Liver (tissue), 9 donors: ENCODE data around the gene SEMA4D. TPM values are rescaled to one million over a fixed set of nuclear protein-coding genes. Genes with fewer than 3 reads are reported as not detected.

Experiments
- DNase-seq: peaks from one replicate; pipeline ENCODE4 v3.0.0-alpha.2; 2017; ENCODE audit warnings: low spot score
- H3K27ac ChIP-seq, 2 donors: one replicate each; pipeline ENCODE4 v1.7.0; 2013; ENCODE audit warnings: inconsistent platforms in 2 of 2, low read length in 2 of 2, control low read depth in 1 of 2, low read depth in 1 of 2, mild to moderate bottlenecking in 1 of 2
- H3K27me3 ChIP-seq, 4 donors: one replicate each; pipeline versions ENCODE4 v1.6.1 to v1.7.0; 2013; ENCODE audit warnings: low read length in 3 of 4, inconsistent platforms in 1 of 4, mild to moderate bottlenecking in 1 of 4, moderate library complexity in 1 of 4; ENCODE audit not compliant: control insufficient read depth in 4 of 4, insufficient read depth in 4 of 4
- H3K36me3 ChIP-seq, 4 donors: one replicate each; pipeline versions ENCODE4 v1.6.1 to v1.7.0; 2013; ENCODE audit warnings: low read length in 3 of 4, mild to moderate bottlenecking in 3 of 4, low read depth in 1 of 4, moderate library complexity in 1 of 4; ENCODE audit not compliant: control insufficient read depth in 4 of 4, insufficient read depth in 3 of 4
- H3K4me1 ChIP-seq, 4 donors: one replicate each; pipeline versions ENCODE4 v1.6.1 to v1.7.0; 2013; ENCODE audit warnings: low read length in 3 of 4, mild to moderate bottlenecking in 3 of 4, moderate library complexity in 1 of 4; ENCODE audit not compliant: control insufficient read depth in 4 of 4, insufficient read depth in 4 of 4
- H3K4me3 ChIP-seq, 3 donors: one replicate each; pipeline versions ENCODE4 v1.6.1 to v1.7.0; 2013; ENCODE audit warnings: low read length in 3 of 3, control low read depth in 1 of 3, low read depth in 1 of 3, mild to moderate bottlenecking in 1 of 3
- H3K9ac ChIP-seq, 2 donors: one replicate each; pipeline ENCODE4 v1.7.0; 2013; ENCODE audit warnings: low read length in 2 of 2, mild to moderate bottlenecking in 2 of 2, moderate library complexity in 2 of 2, control low read depth in 1 of 2, low read depth in 1 of 2
- H3K9me3 ChIP-seq, 4 donors: one replicate each; pipeline versions ENCODE4 v1.6.1 to v1.7.0; 2013; ENCODE audit warnings: low read length in 3 of 4; ENCODE audit not compliant: control insufficient read depth in 4 of 4
- EGR1 ChIP-seq, 2 donors: IDR thresholded peaks; 2 replicates each; pipeline ENCODE4 v1.6.1; 2016 to 2018; ENCODE audit warnings: antibody characterized with exemption in 2 of 2, low read depth in 2 of 2
- GABPA ChIP-seq, 2 donors: IDR thresholded peaks in 1 of 2; conservative IDR thresholded peaks in 1 of 2; 2 replicates each; pipeline ENCODE4 v1.6.1; 2016; ENCODE audit warnings: antibody characterized with exemption in 2 of 2, mild to moderate bottlenecking in 1 of 2, moderate library complexity in 1 of 2
- HNF4A ChIP-seq, 2 donors: conservative IDR thresholded peaks; 2 replicates each; pipeline ENCODE4 v1.6.1; 2016; ENCODE audit warnings: antibody characterized with exemption in 2 of 2, mild to moderate bottlenecking in 2 of 2
- HNF4G ChIP-seq: IDR thresholded peaks from 2 replicates; pipeline ENCODE4 v1.6.1; 2016; ENCODE audit warnings: antibody characterized with exemption
- JUND ChIP-seq, 2 donors: IDR thresholded peaks; 2 replicates each; pipeline ENCODE4 v1.6.1; 2016; ENCODE audit warnings: antibody characterized with exemption in 2 of 2
- NR2F2 ChIP-seq: IDR thresholded peaks from 2 replicates; pipeline ENCODE4 v1.6.1; 2016; ENCODE audit warnings: antibody characterized with exemption
- RAD21 ChIP-seq, 2 donors: IDR thresholded peaks; 2 replicates each; pipeline ENCODE4 v1.6.1; 2016; ENCODE audit warnings: antibody characterized with exemption in 2 of 2, mild to moderate bottlenecking in 2 of 2
- RXRA ChIP-seq, 2 donors: IDR thresholded peaks; 2 replicates each; pipeline ENCODE4 v1.6.1; 2017 to 2018; ENCODE audit warnings: antibody characterized with exemption in 2 of 2, mild to moderate bottlenecking in 1 of 2
- SP1 ChIP-seq: IDR thresholded peaks from 2 replicates; pipeline ENCODE4 v1.6.1; 2018; ENCODE audit warnings: antibody characterized with exemption, mild to moderate bottlenecking
- TAF1 ChIP-seq: conservative IDR thresholded peaks from 2 replicates; pipeline ENCODE4 v1.6.1; 2016; ENCODE audit warnings: antibody characterized with exemption, mild to moderate bottlenecking
- WGBS: extraction: QIAGEN DNeasy Blood & Tissue Kit; methylation state at CpG from one replicate; pipeline ENCODE4 v1.1.7; 2013; 5-methylcytosine and 5-hydroxymethylcytosine counted together
- polyA plus RNA-seq, 2 donors: library from polyadenylated mRNA; stranded (reverse) in 1 of 2; unstranded in 1 of 2; fragments of 200-250 nt in 1 of 2; fragments of >200 nt in 1 of 2; fragmentation: Nextera tagmentation in 1 of 2; extraction: Ambion mirVana in 1 of 2; gene quantifications; one replicate each; pipeline versions ENCODE4 v1.2.1 to v1.2.3, GENCODE V29; 2013 to 2015
- total RNA-seq, 2 donors: library from RNA; depleted of rRNA; stranded (reverse); fragments of >200 nt; gene quantifications; one replicate each; pipeline ENCODE4 v1.2.3, GENCODE V29; 2014
- TF ChIP-seq, protein P1 (sequence below): fragments of 150-350 bp; IDR thresholded peaks from 2 replicates; pipeline ENCODE4 v1.5.1; 2017; ENCODE audit warnings: improper control_type of control experiment, low read depth, low read length; ENCODE audit not compliant: missing input control
- TF ChIP-seq, protein P2 (sequence below): IDR thresholded peaks from 2 replicates; pipeline ENCODE4 v1.6.1; 2016; ENCODE audit warnings: antibody characterized with exemption
- TF ChIP-seq, protein P3 (sequence below): IDR thresholded peaks from 2 replicates; pipeline ENCODE4 v1.6.1; 2016; ENCODE audit warnings: antibody characterized with exemption
- TF ChIP-seq, protein P4 (sequence below): IDR thresholded peaks from 2 replicates; pipeline ENCODE4 v1.6.1; 2016; ENCODE audit warnings: antibody characterized with exemption, mild to moderate bottlenecking
- TF ChIP-seq, protein P5 (sequence below): IDR thresholded peaks from 2 replicates; pipeline ENCODE4 v1.6.1; 2016; ENCODE audit warnings: antibody characterized with exemption
- donor health status: healthy.
- donor health status: healthy.
- donor health status: healthy.
- donor health status: healthy.
- donor health status: healthy.

The SEMA4D gene
- total and polyA plus RNA-seq, 4 donors: 1.4 to 12.0 (median 4.1) TPM

DNA sequence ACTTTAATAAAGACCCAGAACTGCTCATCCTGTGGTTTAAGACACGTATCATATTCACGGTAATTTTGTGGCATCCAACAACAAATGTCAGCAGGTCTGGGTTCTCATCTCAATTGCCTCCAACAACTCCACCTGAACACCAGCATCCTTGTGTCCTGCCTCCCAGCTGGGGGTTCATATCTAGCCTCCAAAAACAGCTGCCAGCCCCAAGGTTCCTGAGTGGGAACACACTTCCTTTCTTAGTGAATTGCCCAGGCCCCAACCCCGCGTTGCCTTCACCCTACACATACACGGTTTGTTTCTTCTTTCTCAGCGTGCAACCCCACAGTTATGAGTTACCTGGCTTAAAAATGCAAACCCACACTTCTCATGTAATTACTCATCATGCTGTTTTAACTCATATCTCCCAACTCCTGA lies 77.9 kb downstream of the SEMA4D start:
- H3K27me3 ChIP-seq: no peaks in the 10 kb centered on the region
- no peak overlapping the region for H3K9ac ChIP-seq
- H3K4me1 ChIP-seq: no peaks in the 10 kb centered on the region
- no peaks in the 10 kb centered on the region for H3K9me3 ChIP-seq
- H3K27ac ChIP-seq: no peak overlapping the region
- TF ChIP-seq TAF1 (no peak), HNF4G (no peak), RXRA (IDR thresholded peaks at IDR 0.05) (no peak), GABPA (IDR thresholded peaks at IDR 0.05 in 1 of 2, conservative IDR thresholded peaks at IDR 0.05 in 1 of 2) (no peak), EGR1 (IDR thresholded peaks at IDR 0.05; ENCODE audit: low read depth in 2 of 2) (no peak), HNF4A (conservative IDR thresholded peaks at IDR 0.05) (no peak), SP1 (no peak), JUND (IDR thresholded peaks at IDR 0.05) (no peak), RAD21 (IDR thresholded peaks at IDR 0.05) (no peak), NR2F2 (no peak)
- TF ChIP-seq, protein P1, sequence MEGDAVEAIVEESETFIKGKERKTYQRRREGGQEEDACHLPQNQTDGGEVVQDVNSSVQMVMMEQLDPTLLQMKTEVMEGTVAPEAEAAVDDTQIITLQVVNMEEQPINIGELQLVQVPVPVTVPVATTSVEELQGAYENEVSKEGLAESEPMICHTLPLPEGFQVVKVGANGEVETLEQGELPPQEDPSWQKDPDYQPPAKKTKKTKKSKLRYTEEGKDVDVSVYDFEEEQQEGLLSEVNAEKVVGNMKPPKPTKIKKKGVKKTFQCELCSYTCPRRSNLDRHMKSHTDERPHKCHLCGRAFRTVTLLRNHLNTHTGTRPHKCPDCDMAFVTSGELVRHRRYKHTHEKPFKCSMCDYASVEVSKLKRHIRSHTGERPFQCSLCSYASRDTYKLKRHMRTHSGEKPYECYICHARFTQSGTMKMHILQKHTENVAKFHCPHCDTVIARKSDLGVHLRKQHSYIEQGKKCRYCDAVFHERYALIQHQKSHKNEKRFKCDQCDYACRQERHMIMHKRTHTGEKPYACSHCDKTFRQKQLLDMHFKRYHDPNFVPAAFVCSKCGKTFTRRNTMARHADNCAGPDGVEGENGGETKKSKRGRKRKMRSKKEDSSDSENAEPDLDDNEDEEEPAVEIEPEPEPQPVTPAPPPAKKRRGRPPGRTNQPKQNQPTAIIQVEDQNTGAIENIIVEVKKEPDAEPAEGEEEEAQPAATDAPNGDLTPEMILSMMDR: no peak
- TF ChIP-seq, protein P2, sequence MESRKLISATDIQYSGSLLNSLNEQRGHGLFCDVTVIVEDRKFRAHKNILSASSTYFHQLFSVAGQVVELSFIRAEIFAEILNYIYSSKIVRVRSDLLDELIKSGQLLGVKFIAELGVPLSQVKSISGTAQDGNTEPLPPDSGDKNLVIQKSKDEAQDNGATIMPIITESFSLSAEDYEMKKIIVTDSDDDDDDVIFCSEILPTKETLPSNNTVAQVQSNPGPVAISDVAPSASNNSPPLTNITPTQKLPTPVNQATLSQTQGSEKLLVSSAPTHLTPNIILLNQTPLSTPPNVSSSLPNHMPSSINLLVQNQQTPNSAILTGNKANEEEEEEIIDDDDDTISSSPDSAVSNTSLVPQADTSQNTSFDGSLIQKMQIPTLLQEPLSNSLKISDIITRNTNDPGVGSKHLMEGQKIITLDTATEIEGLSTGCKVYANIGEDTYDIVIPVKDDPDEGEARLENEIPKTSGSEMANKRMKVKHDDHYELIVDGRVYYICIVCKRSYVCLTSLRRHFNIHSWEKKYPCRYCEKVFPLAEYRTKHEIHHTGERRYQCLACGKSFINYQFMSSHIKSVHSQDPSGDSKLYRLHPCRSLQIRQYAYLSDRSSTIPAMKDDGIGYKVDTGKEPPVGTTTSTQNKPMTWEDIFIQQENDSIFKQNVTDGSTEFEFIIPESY: no peak
- TF ChIP-seq, protein P3, sequence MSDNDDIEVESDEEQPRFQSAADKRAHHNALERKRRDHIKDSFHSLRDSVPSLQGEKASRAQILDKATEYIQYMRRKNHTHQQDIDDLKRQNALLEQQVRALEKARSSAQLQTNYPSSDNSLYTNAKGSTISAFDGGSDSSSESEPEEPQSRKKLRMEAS: no peak
- TF ChIP-seq, protein P4, sequence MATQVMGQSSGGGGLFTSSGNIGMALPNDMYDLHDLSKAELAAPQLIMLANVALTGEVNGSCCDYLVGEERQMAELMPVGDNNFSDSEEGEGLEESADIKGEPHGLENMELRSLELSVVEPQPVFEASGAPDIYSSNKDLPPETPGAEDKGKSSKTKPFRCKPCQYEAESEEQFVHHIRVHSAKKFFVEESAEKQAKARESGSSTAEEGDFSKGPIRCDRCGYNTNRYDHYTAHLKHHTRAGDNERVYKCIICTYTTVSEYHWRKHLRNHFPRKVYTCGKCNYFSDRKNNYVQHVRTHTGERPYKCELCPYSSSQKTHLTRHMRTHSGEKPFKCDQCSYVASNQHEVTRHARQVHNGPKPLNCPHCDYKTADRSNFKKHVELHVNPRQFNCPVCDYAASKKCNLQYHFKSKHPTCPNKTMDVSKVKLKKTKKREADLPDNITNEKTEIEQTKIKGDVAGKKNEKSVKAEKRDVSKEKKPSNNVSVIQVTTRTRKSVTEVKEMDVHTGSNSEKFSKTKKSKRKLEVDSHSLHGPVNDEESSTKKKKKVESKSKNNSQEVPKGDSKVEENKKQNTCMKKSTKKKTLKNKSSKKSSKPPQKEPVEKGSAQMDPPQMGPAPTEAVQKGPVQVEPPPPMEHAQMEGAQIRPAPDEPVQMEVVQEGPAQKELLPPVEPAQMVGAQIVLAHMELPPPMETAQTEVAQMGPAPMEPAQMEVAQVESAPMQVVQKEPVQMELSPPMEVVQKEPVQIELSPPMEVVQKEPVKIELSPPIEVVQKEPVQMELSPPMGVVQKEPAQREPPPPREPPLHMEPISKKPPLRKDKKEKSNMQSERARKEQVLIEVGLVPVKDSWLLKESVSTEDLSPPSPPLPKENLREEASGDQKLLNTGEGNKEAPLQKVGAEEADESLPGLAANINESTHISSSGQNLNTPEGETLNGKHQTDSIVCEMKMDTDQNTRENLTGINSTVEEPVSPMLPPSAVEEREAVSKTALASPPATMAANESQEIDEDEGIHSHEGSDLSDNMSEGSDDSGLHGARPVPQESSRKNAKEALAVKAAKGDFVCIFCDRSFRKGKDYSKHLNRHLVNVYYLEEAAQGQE: no peak
- TF ChIP-seq, protein P5, sequence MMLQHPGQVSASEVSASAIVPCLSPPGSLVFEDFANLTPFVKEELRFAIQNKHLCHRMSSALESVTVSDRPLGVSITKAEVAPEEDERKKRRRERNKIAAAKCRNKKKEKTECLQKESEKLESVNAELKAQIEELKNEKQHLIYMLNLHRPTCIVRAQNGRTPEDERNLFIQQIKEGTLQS: no peak
- no peak overlapping the region for H3K4me3 ChIP-seq
- WGBS: 78% methylated on average over 6 of the region's 6 CpGs
- DNase-seq: no peak
- H3K36me3 ChIP-seq: no peaks in the 10 kb centered on the region
